ENCODE measurements around the gene MAP4K5.

Gene MAP4K5

DNA sequence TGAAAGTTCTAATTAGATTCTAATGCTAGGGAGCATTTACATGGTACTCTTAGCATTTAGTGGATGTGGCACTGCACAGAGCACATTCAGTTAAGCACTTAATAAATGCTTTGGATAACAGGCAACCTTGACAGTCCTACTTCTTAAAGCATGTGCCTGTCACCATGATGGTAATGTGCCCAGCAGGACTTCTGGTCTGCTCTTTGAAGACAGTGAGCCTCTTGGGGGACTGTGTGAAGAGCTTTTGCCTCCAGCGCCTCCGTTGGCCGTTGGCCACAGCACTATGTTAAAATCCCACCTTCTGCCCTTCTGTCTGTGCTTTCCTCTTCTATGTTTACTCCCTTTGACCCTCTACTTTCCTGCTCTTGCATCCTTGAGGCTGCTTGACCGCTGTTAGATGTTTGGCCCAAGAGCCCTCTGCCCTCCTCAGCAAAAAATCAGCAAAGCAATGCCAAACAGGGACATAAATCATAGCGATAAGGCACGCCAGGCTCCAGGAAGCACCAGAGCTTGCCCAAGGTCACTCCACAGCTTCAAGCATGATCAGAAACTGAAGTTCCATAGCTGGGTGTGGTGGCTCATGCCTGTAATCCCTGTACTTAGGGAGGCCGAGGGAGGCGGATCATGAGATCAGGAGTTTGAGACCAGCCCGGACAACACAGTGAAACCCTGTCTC is 144.0 kb downstream of the MAP4K5 start:
- intact Hi-C loops (cut with DNase I) = no loop called here
- DNase-seq = no peak

DNA sequence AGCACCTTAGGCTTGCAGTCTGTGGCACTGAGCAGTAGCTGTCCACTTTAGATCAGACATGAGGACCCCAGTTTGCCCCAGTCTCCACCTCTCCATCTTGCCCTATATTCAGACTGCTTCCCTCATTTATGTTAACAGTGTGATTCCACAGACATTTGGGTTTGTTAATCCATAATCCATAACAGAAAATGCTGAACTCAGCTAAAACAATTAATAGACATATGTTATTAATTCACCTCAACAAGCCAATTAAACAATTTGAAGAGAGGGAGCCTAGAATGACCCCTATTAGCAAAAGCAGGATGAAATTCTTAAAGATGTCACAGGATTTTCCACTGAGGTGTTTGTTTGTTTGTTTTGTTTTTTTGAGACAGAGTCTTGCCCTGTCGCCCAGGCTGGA is 144.8 kb downstream of the MAP4K5 start:
- no peak for DNase-seq
- intact Hi-C loops (cut with DNase I) = no loop called here

DNA sequence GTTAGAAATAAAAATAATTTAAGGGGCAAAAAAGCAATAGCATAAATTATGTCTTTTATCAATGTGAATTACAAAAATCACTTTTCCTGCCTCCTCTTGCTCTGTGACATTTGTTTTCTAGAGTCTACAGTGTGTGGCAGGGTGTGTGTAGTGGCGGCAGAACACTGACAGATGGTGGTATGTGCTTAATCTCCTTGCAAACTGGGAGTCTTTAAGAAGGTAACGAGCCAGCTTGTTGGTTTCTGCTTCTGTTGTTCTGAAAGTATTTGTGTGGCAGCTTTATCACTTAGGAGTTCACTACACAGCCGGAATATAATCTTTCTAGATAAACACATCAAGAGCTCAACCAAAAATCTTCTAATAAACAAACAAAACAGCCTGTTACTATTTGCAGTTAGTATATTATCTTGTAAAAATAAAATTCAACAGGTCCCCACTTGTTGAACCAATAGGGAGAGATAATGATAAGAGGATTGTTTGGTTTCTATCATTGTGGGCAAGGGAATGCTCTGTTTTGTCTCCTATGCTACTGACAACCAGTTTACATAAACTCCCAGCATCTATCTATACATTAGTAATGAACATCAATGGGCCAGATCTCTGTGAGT is 148.6 kb downstream of the MAP4K5 start:
- intact Hi-C loops (cut with DNase I) = no loop called here
- DNase-seq = no peak

DNA sequence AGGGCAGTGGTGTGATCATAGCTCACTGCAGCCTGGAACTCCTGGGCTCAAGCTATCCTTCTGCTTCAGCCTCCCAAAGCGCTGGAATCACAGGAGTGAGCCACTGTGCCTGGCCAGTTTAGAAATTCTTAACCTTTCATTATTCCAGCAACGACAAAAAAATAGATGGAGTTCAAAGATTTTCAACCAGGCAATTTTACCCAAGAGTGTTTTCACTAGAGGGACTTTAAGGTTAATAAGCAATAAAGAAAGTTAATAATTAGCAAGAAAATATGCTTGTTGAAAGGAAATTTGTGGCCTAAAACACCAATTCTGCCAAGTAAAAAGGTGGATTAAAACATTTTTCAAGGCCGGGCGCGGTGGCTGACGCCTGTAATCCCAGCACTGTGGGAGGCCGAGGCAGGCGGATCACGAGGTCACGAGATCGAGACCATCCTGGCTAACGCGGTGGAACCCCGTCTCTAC is 150.5 kb downstream of the MAP4K5 start:
- no peak for DNase-seq
- intact Hi-C loops (cut with DNase I) = no loop called here

DNA sequence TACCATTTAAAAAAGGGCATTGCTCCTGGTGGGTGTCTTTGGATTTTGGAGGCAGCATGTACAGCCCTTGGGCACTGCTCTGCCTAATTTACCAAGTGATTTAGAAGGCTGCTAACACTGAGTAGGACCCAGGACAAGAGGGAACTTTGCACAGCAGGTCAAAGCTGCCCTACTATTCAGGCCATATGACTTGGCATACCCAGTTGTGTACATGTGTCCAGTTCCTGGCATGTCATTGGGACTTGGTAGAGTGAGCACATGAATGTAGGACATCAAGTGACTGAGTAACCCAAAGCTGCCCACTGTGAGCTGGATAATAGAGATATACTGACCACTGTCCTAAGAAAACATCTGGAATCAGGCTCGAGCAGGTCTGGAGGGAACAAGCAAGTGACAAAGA is 151.4 kb downstream of the MAP4K5 start:
- DNase-seq = no peak
- intact Hi-C loops (cut with DNase I) = no loop called here

DNA sequence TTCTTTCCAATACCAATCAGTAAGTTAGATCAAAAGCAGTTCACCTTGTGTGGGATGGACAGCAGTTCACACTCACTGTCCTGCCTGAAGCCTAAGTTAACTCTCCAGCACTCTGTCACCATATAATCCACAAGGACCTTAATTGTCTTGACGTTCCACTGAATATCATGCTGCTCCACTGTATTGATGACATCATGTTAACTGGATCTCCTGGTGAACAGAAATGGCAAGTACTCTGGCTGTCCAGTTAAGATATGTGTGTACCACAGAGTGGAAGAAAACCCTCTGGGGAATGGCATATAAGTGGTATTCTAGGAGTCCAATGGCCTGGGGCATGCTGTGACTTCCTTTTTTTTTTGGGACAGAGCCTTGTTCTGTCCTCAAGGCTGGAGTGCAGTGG is 151.9 kb downstream of the MAP4K5 start:
- DNase-seq = no peak
- intact Hi-C loops (cut with DNase I) = no loop called here

DNA sequence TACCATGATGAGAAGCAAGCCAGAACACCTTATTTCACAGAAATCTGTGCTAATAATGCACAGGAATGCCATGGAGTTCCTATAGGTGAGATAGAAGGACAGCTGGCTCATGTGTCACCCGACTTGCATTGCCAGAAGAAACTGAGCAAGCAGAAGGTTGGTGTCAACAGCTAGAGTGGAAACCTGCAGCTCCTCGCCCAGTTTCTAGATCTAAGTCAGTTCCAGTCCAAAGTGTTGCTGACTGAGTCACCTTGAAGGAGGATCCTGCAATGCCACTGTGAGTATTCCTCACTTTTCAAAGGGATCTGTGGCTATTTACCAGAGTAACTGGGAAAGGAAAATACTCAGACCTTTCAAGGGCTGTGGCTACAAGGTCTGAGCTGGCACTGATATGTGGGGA is 152.8 kb downstream of the MAP4K5 start:
- DNase-seq = no peak
- intact Hi-C loops (cut with DNase I) = no loop called here

DNA sequence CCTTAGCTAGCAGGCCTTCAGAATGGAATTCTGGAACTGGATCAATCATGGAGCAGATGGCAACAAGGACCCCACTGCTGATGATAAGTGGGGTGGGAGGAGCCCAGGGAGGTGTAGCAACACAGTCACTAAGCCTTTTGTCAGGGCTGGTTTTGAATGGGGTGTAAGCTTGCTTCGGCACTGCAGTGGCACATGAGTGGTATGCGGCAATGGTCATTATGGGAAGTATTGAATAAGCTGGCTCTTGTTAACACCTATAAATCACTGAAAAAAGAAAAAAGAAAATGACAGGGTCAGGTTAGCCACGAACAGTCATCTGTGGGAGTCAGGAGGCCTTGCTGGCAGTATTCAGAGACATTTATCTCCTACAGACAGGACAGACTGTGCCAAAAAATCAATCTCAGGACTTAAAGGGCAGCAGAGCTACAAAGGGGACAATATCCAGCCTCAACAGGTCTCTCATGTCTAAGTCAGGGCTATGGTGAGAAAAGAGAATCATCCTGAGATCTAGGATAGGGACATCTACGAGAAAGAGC is 154.8 kb downstream of the MAP4K5 start:
- intact Hi-C loops (cut with DNase I) = no loop called here

DNA sequence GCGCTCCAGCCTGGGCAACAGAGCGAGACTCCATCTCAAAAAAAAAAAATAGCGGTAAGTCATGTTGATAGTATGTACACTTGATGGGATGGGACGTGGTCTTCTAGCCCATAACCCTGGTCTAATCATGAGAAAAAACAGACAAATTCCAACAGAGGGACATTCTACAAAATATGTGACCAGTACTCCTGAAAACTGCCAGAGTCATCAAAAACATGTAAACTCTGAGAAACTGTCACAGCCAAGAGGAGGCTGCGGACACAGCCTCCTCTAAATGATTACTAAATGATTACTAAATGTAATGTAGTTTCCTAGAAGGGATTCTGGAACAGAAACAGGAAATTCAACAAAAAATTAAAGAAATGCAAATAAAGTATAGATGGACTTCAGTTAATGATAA is 156.6 kb downstream of the MAP4K5 start:
- DNase-seq = no peak
- intact Hi-C loops (cut with DNase I) = no loop called here

More for the DNA sequence above, 154.8 kb downstream of the MAP4K5 start:
- no peak for DNase-seq

DNA sequence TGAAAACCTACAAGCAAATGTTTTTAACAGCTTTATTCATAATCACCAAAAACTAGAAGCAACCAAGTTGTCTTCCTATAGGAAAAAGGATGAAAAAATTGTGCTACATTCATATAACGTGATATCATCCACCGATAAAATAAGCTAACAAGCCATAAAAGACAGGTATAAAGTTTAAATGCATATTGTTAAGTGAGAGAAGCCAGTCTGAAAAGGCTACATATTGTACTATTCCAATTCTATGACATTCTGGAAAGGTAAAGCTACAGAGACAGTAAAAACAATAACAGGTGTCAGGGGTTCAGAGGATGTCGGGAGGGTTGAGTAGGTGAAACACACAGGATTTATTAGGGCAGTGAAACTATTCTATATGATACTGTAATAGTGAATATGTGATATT is 158.4 kb downstream of the MAP4K5 start:
- DNase-seq = no peak
- intact Hi-C loops (cut with DNase I) = no loop called here

DNA sequence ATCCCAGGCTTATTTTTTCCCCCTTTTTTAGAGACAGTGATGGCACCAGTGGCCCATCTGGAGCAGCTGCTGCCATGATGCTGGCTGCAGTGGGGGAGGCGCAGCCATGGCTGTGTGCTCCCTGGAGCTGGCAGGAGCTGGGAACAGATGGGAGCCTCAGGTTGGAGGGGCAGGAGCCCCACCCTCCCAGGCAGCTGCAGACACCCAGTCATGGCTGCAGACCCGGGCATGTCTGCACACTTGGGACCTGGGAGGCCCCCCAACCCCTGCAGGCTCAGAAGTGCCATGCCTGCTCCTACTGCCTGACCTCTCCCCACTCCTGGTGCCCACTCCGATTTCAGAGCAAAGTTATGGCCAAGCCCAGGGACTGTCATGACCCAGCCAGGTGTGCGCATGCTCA is 160.8 kb downstream of the MAP4K5 start:
- DNase-seq = no peak
- intact Hi-C loops (cut with DNase I) = no loop called here

Data from head of caudate nucleus (tissue), 42 donors.